ENCODE measurements around the gene PON1.

Gene PON1

DNA sequence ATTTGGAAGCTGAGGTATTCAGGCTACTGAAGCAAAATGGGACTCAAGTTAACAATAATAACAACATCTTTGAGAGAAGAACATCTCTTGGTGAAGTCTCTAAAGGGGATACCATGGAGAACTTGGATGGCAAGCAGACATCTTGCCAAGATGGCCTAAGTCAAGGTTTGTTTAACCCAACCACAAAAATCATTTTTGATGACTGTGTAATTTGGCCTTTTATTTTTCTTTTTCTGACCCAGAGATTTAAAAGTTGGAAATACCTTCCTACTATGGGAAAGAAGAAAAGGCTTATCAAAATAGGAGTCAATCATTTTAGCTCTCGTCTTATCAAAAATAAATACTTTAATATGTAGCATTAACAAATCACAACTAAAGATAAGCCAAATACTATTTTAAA, 72.4 kb downstream of the PON1 start:
- no peak for DNase-seq

DNA sequence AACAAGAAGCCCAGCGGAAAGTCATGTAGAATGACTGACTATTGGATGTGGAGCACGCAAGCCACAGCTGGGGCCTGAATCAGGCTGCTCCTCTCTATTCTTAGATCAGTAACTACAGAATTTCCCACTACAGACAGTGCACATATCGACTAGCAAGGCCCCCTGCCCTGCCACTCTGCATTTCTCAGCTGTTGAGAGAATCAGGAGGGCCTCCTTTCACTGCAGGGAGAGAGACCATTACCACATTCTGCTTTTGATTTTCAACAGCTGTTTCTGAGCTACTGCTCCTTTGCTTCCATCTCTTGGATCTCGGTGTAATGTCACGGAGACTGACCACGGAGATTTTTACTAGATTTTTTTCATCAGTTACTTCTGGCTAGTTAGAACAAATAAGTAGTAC, 73.8 kb downstream of the PON1 start:
- DNase-seq, result no peak
